HG03439 (cell line): Measurements from ENCODE around the gene OR2M7.
"Not testable (repeated sequence)": the region's sequence is repeated elsewhere in the genome, so short reads cannot be mapped to it uniquely, and the experiment has no call there.

Experiments
- ATAC-seq: cut with Tn5 transposase; IDR thresholded peaks from one replicate; pipeline ENCODE4 v1.9.1; 2021; ENCODE audit warnings: mild to moderate bottlenecking, moderate library complexity; ENCODE audit not compliant: unreplicated experiment

OR2M7 gene, protein sequence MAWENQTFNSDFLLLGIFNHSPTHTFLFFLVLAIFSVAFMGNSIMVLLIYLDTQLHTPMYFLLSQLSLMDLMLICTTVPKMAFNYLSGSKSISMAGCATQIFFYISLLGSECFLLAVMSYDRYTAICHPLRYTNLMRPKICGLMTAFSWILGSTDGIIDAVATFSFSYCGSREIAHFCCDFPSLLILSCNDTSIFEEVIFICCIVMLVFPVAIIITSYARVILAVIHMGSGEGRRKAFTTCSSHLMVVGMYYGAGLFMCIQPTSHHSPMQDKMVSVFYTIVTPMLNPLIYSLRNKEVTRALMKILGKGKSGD

DNA sequence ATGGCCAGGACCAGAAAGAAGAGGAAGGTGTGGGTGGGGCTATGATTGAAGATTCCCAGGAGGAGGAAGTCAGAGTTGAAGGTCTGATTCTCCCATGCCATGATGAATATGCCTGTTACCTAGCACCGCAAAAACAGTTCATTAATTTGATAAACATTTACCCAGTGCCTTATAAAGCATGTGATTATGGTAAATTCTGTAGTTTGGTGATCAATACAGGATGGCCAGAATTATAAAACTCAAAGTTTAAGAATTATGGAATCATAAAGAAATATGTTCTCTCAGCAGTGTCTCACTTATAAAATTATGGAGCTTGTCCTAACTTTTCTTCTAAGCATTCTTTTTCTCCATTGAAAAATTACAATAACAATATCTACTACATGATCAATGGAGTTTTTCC is at the start of gene OR2M7:
TSS of gene OR2M7 (minus strand) at position 101 of the 400 bp plus-strand sequence. CDS start at position 101, 0 bp downstream.
- no peak for ATAC-seq

DNA sequence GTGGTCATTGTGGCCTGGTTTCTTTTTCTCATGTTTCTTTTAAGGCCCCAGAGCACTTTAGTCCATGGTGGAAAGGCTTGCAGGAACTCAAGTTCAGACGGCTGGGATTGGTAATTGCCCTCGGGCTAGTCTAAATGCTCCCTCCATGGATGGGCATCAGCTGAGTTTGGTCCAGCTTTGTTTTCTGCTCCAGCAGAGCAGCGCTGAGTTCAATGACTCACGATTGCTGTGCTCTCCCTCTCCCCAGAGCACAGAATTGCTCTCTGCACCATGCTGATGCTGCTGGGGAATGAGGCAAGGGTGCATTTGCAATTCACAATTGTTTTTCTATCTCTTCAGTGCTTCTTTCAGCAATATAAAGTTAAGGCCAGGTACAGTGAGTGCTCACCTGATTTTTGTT is 49.4 kb upstream of the OR2M7 start:
- ATAC-seq: no peak

- ATAC-seq: no peak
Measured at GRCh38 chr1:248372394-248372793, 48.0 kb upstream of the OR2M7 start.

DNA sequence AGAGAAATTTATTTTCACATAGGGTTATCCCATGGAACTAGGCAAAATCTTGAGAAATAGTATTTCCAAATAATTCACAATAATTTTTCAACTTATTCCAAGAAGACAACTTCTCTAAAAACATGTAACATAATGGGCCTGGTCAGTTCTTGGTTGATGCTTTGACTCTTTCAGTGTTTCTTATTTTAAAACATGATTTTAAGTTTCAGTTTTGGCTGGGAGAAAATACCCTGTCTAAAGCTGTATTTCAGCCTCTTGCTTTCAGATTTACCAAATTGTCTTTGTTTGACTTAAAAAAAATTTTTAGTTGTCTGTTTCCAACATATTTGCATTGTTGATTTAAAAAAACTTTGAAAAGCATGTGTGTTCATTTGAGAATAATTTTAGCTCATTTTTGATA is 42.2 kb upstream of the OR2M7 start:
- ATAC-seq: no peak

DNA sequence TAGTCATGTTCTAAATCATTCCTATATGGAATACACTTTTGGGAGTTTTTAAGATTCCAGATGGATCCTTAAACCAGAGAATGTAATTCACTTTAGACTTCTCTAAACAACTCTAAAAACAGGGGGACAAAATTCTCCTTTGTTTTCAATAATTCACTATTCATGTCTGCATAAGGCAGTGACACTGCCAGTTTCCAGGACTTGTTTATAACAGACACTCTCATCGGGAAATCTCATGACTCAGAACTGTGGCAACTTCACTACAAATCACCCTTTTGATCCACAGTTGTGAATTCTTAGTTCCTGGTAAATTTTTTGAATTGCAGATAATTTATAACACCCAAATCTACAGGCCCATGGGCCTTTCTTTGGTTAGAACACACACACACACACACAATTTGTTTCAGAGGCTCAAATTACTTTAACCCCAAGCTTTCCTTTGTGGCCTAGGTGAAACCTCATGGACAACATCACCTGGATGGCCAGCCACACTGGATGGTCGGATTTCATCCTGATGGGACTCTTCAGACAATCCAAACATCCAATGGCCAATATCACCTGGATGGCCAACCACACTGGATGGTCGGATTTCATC is 36.9 kb upstream of the OR2M7 start, which contains the start of gene OR2T4:
TSS of gene OR2T4 (plus strand) at position 545 of the 595 bp plus-strand sequence. CDS start at position 545, 0 bp downstream.
- no peak for ATAC-seq

GRCh38 chr1:248359415-248359814 is 35.0 kb upstream of the OR2M7 start:
- no peak for ATAC-seq

GRCh38 chr1:248348475-248348874 is 24.1 kb upstream of the OR2M7 start, which contains the start of gene OR14C36:
OR14C36 (plus strand) TSS chr1:248348775; CDS start chr1:248348775, 0 bp downstream.
- ATAC-seq: no peak

DNA sequence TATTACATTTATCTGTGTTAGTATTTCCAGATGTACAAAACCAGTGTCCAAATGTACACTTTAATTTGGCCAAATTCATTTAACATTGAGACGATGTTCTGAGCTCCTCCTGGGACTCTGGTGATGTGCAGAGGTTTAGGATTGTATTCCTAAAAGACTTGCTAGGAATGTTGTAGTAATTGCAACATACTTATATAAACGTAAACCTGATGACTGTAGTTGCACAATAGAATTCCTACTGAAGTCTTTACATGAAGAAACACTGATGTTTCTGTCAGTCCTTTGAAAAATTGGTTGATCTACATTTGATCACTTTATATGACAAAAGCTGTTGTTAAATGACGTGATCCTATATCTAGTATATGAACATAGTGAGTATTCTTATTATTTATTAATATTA is 19.1 kb upstream of the OR2M7 start:
- no peak for ATAC-seq

- ATAC-seq: no peak
Measured at GRCh38 chr1:248316796-248317195, 7.6 kb downstream of the OR2M7 start.

- not testable (repeated sequence) for ATAC-seq
Measured at GRCh38 chr1:248306740-248307139, 17.6 kb downstream of the OR2M7 start.

GRCh38 chr1:248306103-248306502 is 18.3 kb downstream of the OR2M7 start:
- no peak for ATAC-seq

DNA sequence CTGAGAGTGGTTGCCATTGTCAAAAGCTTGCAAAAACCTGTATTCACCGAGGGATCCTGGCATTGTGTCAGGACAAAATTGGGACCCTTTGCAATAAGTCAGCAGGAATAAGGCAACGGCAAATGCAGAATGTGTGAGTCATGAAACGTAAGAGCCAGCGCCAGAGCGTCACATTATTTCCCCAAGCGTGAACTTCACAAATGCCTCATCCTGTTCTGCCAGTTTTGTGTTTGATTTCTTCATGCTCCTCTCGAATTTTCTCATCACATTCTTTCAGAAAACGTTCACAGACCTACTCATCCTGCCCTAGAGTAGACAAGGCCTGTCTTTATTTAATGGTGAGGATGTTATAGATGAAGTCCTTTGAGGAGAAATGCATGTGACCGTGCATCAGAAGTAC is 18.7 kb downstream of the OR2M7 start:
- ATAC-seq: not testable (repeated sequence)

- ATAC-seq: no peak
Measured at GRCh38 chr1:248303324-248303723, 21.0 kb downstream of the OR2M7 start, which contains the start of gene OR2T12. OR2T12 (minus strand) TSS chr1:248303424; CDS start chr1:248295578, 7,846 bp downstream.

- ATAC-seq: no peak
Measured at GRCh38 chr1:248288391-248288790, 36.0 kb downstream of the OR2M7 start.

- no peak for ATAC-seq
Measured at GRCh38 chr1:248277876-248278275, 46.5 kb downstream of the OR2M7 start, which contains the start of gene OR2T33. OR2T33 (minus strand) TSS chr1:248277976; CDS start chr1:248273814, 4,162 bp downstream.
